ENCODE results near the gene CBX2.

The CBX2 gene

DNA sequence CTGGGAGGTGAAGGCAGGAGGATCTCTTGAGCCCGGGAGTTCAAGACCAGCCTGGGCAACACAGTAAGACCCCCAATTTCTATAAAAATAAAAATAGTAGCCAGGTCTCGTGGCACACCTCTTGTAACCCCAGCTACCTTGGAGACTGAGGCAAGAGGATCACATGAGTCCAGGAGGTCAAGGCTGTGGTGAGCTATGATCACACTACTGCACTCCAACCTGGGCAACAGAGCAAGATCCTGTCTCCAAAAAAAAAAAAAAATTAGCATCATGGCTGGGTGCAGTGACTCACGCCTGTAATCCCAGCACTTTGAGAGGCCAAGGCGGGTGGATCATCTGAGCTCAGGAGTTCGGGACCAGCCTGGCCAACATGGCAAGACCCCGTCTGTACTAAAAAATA lies 6.7 kb upstream of the CBX2 start:
- TF ChIP-seq GATA3 (IDR thresholded peaks at IDR 0.05; ENCODE audit: low read depth, low read length), result no peak
- TF ChIP-seq GATA2 (IDR thresholded peaks at IDR 0.05; ENCODE audit: low read depth, low read length), result no peak

DNA sequence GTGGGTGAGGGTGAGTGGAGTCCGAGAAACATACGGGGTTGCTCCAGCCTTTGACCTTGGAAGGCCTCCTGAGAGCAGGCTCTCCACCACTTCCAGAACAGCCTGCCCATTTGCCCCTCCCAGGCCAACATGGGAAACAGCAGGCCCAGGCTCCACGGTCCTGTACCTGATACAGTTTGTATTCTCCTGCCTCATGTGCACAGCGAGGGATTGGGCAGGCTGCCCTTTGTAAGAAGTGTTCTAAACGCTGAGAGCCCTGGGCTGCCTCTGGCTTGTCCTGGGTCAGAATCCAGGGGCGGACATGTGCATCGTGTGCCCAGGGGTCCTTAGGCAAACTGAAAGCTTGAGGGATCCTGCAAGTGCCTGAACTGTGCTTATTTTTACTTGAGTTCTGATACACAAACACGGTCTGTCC lies 3.4 kb upstream of the CBX2 start:
- TF ChIP-seq GATA2 (IDR thresholded peaks at IDR 0.05; ENCODE audit: low read depth, low read length) (no peak), GATA3 (IDR thresholded peaks at IDR 0.05; ENCODE audit: low read depth, low read length) (no peak)

DNA sequence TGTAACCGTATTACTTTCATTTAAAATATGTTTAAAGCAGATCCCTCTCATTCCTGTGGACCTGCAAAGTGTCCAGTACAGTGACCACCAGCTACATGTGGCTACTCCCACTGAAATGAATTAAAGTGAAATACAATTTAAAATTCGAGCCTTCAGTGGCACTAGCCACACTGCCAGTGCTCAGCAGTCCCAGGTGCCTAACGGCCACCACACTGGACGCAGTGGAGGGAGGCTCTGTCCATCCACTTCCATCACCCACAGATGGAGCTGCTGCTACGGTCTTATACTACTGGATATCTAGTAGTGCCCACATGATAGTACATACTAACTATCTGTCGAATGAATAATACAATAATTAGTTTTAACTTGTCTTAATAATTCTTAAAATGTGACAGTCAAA lies 2.3 kb upstream of the CBX2 start:
- TF ChIP-seq GATA3 (IDR thresholded peaks at IDR 0.05; ENCODE audit: low read depth, low read length), result no peak
- TF ChIP-seq GATA2 (IDR thresholded peaks at IDR 0.05; ENCODE audit: low read depth, low read length), result no peak

DNA sequence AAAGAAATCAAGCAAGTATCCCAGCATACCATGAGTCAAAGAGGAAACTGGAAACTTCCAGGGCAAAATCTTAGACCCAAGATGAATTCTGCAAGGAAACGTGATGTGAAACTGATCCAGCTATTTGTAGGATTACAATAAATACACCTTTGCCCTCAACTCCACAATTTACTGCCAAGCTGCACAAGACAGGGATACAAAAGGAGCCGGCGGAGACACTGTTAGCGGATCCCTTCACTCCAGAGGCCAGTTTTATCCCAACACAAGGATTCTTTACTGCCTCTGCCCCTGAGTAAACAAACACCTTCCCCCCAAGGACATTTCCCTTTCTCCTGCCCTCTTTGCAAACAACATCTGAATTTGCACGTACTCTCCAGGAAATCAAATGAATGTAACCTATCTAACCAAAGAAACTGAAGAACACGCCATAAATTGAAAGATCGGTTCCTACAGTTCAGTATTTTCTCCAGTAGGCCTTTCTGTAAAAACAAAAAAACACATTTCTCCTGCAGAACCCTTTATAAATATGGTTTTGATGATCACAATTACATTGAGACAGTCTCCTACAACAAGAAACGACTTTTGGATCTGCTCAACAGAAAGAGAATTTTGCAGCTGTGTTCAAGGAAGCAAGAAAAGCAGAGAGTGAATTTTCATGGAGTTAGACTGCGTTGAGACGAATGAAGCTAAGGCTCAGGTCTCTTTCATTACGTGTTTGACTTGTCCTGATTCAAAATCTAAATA lies 1.4 kb upstream of the CBX2 start:
- no peak for TF ChIP-seq GATA2 (IDR thresholded peaks at IDR 0.05; ENCODE audit: low read depth, low read length)
- TF ChIP-seq GATA3 (IDR thresholded peaks at IDR 0.05; ENCODE audit: low read depth, low read length), result no peak

DNA sequence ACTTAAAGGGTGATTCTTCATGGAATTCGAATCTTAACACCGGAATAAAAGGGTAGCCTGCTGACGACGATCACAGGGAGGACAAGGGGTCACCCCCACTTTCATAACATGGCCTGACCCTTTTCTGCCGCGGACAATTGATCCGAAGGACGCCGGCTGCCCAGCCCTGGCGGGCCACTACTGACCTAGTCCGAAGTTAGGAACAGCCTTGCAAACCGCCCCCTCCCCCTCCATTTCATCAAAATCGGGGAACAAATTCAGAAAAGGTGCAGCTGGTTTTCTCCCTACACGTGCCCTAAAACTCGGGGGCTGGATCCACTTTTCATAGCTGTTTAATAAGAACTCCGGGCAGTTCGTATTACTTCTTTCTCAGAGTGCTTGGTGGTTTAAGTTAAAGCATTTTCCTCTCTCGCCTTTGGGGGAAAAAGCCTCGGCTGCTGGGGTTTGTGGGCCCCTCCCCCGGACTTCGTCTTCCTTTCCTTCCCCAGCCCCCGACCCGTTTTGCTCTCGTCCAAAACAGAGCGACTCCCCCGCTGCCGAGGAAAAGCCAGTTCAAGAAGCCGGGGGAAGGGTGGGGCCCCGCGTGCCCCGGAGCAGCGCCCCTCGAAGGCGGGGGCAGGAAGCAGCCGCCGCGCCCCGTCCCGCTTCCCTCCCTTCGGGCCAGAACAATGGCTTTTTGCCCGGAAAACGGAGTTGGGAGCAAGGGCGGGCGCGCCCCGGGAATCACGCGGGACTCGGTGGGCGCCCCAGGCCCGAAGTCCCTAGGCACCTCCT lies 641 bp upstream of the CBX2 start:
- no peak for TF ChIP-seq GATA2 (IDR thresholded peaks at IDR 0.05; ENCODE audit: low read depth, low read length)
- TF ChIP-seq GATA3 (IDR thresholded peaks at IDR 0.05; ENCODE audit: low read depth, low read length), result no peak

DNA sequence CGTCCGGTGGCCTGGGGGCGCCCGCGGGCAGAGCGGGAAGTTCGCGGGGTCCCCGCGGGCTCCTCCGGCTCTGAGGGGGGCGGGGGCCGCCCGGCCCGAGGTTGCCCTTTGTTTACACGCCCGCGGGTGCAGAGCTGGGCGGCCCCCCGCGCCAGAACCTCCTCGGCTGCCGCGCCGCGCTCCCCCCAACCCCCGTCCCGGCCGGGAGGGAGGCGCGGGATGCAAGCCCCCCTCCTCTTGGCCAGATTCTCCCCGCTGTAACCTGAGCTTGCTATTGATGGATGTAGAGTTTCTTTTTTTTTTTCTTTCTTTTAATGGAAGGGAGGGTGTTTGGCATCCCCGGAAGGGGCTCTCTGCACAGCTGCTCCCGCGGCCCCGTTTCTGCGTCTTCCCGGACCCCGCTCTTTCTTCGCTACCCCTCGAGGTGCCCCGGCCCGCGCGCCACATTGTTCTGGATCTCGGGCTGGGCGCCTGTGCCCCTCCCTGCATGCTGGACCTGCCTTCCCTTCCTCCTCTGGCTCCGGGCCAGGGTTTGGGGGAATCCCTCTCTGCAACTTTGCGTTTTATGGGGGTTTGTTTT lies 646 bp downstream of the CBX2 start:
- TF ChIP-seq GATA2 (IDR thresholded peaks at IDR 0.05; ENCODE audit: low read depth, low read length), result no peak
- TF ChIP-seq GATA3 (IDR thresholded peaks at IDR 0.05; ENCODE audit: low read depth, low read length), result no peak

DNA sequence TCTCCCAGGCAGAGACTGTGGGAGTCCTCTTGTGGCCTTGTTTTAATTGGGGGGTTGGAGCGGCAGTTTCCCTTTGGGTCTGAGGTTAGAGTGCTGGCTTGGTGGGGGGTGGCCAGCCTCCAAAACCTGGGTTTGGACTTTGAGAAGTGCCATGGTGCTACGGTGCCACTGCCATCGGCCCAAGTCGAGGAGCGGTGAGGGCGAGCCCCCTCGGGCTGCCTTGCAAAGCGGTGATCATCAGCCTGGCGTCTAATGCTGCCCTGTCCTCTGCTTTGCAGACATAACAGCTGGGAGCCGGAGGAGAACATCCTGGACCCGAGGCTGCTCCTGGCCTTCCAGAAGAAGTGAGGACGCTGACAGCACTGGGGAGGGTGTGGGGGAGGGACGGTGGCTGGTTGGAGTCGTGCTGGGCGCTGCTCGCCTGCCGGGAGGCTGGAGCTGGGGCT lies 1.2 kb downstream of the CBX2 start:
- no peak for TF ChIP-seq GATA2 (IDR thresholded peaks at IDR 0.05; ENCODE audit: low read depth, low read length)
- no peak for TF ChIP-seq GATA3 (IDR thresholded peaks at IDR 0.05; ENCODE audit: low read depth, low read length)

DNA sequence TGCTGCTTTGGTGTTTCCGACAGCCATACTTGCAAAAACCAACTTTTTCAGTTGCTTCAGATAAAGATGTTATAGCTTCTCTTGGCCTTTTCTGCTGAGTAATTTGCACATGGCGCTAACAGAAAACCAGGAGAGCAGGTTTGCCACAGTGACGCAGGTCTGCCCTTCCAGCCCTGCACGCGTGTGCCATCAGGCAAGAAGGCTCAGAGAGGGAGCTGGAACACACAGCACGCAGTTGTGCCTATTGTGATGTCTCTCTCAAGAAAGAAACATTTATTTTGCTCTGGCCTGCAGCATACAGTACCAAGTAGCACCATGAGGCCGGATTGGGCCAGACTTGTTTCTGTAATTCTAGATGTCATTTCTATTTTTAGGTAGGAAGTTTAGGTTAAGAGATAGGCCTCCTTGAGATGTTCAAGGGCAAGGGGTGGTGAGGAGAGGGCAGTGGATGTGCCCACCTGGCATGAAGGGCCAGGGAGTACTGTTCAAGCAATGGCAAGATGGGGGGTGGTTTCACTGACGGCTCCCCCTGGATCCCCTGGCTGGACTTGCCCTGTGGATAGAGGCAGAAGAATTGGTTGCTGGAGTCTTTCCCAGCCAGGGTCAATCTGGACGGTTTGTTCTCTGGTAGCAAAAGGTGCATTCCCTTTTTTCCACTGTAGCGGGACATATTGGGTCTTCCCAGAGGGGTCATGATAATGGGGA lies 1.9 kb downstream of the CBX2 start:
- TF ChIP-seq GATA3 (IDR thresholded peaks at IDR 0.05; ENCODE audit: low read depth, low read length) (no peak), GATA2 (IDR thresholded peaks at IDR 0.05; ENCODE audit: low read depth, low read length) (no peak)

DNA sequence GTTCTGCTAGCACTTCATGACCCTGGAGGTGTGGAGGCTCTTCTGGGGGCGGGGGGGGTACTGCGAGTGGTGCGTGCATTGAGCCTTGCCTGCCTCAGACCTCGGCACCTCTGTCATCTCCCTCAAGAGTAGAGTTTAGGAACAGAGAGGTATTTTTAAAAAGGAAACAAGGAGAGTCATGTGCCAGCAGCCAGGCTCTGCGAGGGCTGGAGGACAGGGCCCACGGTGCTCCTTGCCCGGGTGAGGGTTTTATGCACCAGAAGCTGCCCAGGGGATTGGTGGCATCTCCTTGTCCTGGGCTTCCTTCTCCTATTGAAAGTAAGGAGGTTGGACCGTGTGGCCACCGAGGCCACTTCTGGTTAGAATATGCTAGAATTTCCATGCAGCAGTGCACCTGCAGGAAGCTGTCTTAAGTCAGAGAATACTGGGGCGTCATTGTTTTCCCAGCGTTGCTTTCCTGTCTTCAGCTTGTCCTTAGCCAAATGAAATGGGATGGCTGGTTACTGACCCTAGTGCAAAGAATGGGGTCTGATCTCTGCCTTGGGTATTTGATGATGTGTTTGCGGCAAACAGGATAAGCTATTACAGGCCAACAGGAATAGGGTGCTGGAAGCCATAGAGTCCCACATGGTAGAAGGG lies 3.2 kb downstream of the CBX2 start:
- no peak for TF ChIP-seq GATA3 (IDR thresholded peaks at IDR 0.05; ENCODE audit: low read depth, low read length)
- no peak for TF ChIP-seq GATA2 (IDR thresholded peaks at IDR 0.05; ENCODE audit: low read depth, low read length)

DNA sequence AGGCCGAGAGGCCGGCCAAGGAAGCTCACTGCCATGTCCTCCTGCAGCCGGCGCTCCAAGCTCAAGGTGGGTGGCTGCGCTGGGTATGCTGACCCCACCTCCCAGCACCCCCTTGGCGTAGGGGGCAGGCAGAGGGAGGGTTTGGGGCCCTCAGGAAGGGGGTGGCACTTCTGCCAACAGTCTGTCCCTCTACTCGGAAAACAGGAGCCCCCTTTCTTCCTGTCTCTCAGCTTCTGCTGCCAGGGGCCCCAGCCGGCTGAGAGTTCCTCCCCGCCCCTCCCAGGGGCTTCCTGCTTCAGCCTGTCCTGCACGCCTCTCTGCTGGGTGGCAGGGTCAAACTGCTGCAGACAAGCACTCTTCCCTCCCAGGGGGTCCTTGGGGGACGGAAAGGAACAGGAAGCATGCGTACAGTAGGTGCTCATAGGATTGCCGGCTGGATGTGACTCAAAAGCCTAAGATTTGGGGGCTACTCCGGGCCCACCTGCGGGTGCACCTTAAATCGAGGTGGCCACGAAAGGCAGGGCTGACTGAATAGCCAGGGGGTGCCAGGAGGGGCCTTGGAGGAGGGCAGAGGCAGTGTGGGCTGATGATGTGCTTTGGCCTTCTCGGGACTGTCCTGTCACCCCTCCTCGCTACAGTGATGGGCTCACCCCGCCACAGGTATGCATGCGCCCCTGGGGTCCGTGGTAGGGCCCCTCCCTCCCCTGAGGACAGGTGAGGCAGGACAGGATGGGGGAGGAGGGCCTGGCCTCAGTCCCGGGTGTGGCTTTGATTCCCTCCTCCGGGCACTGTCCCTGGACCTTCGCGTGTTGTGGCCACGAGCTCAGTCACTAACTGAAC lies 4.0 kb downstream of the CBX2 start:
- TF ChIP-seq GATA2 (IDR thresholded peaks at IDR 0.05; ENCODE audit: low read depth, low read length) (no peak), GATA3 (IDR thresholded peaks at IDR 0.05; ENCODE audit: low read depth, low read length) (no peak)

DNA sequence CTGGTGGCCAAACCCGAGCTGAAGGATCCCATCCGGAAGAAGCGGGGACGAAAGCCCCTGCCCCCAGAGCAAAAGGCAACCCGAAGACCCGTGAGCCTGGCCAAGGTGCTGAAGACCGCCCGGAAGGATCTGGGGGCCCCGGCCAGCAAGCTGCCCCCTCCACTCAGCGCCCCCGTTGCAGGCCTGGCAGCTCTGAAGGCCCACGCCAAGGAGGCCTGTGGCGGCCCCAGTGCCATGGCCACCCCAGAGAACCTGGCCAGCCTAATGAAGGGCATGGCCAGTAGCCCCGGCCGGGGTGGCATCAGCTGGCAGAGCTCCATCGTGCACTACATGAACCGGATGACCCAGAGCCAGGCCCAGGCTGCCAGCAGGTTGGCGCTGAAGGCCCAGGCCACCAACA lies 5.9 kb downstream of the CBX2 start:
- no peak for TF ChIP-seq GATA2 (IDR thresholded peaks at IDR 0.05; ENCODE audit: low read depth, low read length)
- no peak for TF ChIP-seq GATA3 (IDR thresholded peaks at IDR 0.05; ENCODE audit: low read depth, low read length)

DNA sequence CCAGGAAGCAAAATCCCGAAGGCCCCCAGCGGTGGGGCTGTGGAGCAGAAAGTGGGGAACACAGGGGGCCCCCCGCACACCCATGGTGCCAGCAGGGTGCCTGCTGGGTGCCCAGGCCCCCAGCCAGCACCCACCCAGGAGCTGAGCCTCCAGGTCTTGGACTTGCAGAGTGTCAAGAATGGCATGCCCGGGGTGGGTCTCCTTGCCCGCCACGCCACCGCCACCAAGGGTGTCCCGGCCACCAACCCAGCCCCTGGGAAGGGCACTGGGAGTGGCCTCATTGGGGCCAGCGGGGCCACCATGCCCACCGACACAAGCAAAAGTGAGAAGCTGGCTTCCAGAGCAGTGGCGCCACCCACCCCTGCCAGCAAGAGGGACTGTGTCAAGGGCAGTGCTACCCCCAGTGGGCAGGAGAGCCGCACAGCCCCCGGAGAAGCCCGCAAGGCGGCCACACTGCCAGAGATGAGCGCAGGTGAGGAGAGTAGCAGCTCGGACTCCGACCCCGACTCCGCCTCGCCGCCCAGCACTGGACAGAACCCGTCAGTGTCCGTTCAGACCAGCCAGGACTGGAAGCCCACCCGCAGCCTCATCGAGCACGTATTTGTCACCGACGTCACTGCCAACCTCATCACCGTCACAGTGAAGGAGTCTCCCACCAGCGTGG lies 6.5 kb downstream of the CBX2 start:
- TF ChIP-seq GATA3 (IDR thresholded peaks at IDR 0.05; ENCODE audit: low read depth, low read length) (no peak), GATA2 (IDR thresholded peaks at IDR 0.05; ENCODE audit: low read depth, low read length) (no peak)
